Lower lobe of right lung (tissue), 2 donors: ENCODE data around the gene CACNA2D1. TPM values are rescaled to one million over a fixed set of nuclear protein-coding genes. Genes with fewer than 3 reads are reported as not detected.

Experiments used
- ATAC-seq, 2 donors: fragments of 200-7000 bp; cut with Tn5 transposase; one replicate each; pipeline ENCODE4 v1.9.1; 2020 to 2022; ENCODE audit warnings: mild to moderate bottlenecking in 2 of 2, moderate library complexity in 2 of 2
- DNase-seq: peaks from one replicate; pipeline ENCODE4 v3.0.0-alpha.2; 2020
- H3K27ac ChIP-seq: fragments of 200-600 bp; one replicate; pipeline ENCODE4 v1.8.0; 2022
- H3K27me3 ChIP-seq: fragments of 200-600 bp; one replicate; pipeline ENCODE4 v1.8.0; 2022; ENCODE audit warnings: low read depth
- H3K36me3 ChIP-seq: fragments of 200-600 bp; one replicate; pipeline ENCODE4 v1.8.0; 2022; ENCODE audit warnings: mild to moderate bottlenecking
- H3K4me1 ChIP-seq: fragments of 200-600 bp; one replicate; pipeline ENCODE4 v1.8.0; 2022
- H3K4me3 ChIP-seq: fragments of 200-600 bp; one replicate; pipeline ENCODE4 v1.8.0; 2022; ENCODE audit warnings: mild to moderate bottlenecking
- H3K9me3 ChIP-seq: fragments of 200-600 bp; one replicate; pipeline ENCODE4 v1.8.0; 2022
- CTCF ChIP-seq: fragments of 200-600 bp; IDR thresholded peaks from one replicate; pipeline ENCODE4 v1.8.0; 2022; ENCODE audit warnings: antibody characterized with exemption, mild to moderate bottlenecking
- intact Hi-C: fragments of 100-400 bp; cut with DNase I; formaldehyde crosslinking; loops from one replicate; pipeline ENCODE4 v1.11.0; 2022
- total RNA-seq: library from RNA; stranded (reverse); fragmentation: NEBNext Ultra II Directional; extraction: Animal tissue kit (Norgen Biotek cat#: 25700); gene quantifications from one replicate; pipeline ENCODE4 v1.2.1, GENCODE V29; 2021
- donor health status: DM: no; HTN: yes; CAD: no; lungs with severe emphysema.

CACNA2D1 gene
- total RNA-seq, 1 donor from 2014 or later: 12.5 TPM

GRCh38 chr7:82293467-82293866 lies 150.1 kb downstream of the CACNA2D1 start:
- no peak for ATAC-seq
- no peaks in the 10 kb centered on the region for H3K9me3 ChIP-seq
- intact Hi-C loops: no loop called here

GRCh38 chr7:82291931-82292330 lies 151.6 kb downstream of the CACNA2D1 start:
- intact Hi-C loops: no loop called here
- ATAC-seq: no peak
- Histone ChIP-seq H3K27ac (no peak overlapping the region), H3K36me3 (no peaks in the 10 kb centered on the region), H3K4me1 (no peaks in the 10 kb centered on the region), H3K27me3 (no peaks in the 10 kb centered on the region), H3K9me3 (no peaks in the 10 kb centered on the region), H3K4me3 (no peak overlapping the region)
- no peak for DNase-seq
- no peak for TF ChIP-seq CTCF

More at GRCh38 chr7:82293467-82293866, 150.1 kb downstream of the CACNA2D1 start:
- no peaks in the 10 kb centered on the region for H3K4me1 ChIP-seq
- no peak overlapping the region for H3K27ac ChIP-seq
- H3K4me3 ChIP-seq: no peak overlapping the region
- TF ChIP-seq CTCF: no peak
- H3K36me3 ChIP-seq: no peaks in the 10 kb centered on the region
- H3K27me3 ChIP-seq: no peaks in the 10 kb centered on the region
- no peak for DNase-seq

- no peak for TF ChIP-seq CTCF
- no peak overlapping the region for H3K27ac ChIP-seq
These were observed 153.7 kb downstream of the CACNA2D1 start for GRCh38 chr7:82289889-82290288.

GRCh38 chr7:82289152-82289535 lies 154.4 kb downstream of the CACNA2D1 start:
- no peak for DNase-seq
- Histone ChIP-seq H3K4me1 (no peaks in the 10 kb centered on the region), H3K9me3 (no peaks in the 10 kb centered on the region), H3K36me3 (no peaks in the 10 kb centered on the region), H3K27me3 (no peaks in the 10 kb centered on the region), H3K27ac (no peak overlapping the region), H3K4me3 (no peak overlapping the region)
- no peak for ATAC-seq
- intact Hi-C loops: no loop called here
- no peak for TF ChIP-seq CTCF

More at GRCh38 chr7:82289889-82290288, 153.7 kb downstream of the CACNA2D1 start:
- H3K27me3 ChIP-seq: no peaks in the 10 kb centered on the region
- no peak overlapping the region for H3K4me3 ChIP-seq
- ATAC-seq (no peak), DNase-seq (no peak)
- no peaks in the 10 kb centered on the region for H3K9me3 ChIP-seq
- no peaks in the 10 kb centered on the region for H3K4me1 ChIP-seq
- no peaks in the 10 kb centered on the region for H3K36me3 ChIP-seq
- intact Hi-C loops: no loop called here

- intact Hi-C loops: no loop called here
- Histone ChIP-seq H3K36me3 (no peaks in the 10 kb centered on the region), H3K27me3 (no peaks in the 10 kb centered on the region)
These were observed 156.8 kb downstream of the CACNA2D1 start for GRCh38 chr7:82286798-82287140.

More at GRCh38 chr7:82286798-82287140, 156.8 kb downstream of the CACNA2D1 start:
- ATAC-seq (no peak), DNase-seq (no peak)
- H3K4me3 ChIP-seq: no peak overlapping the region
- H3K27ac ChIP-seq: no peak overlapping the region
- TF ChIP-seq CTCF: no peak
- no peaks in the 10 kb centered on the region for H3K4me1 ChIP-seq
- H3K9me3 ChIP-seq: no peaks in the 10 kb centered on the region
